Erythroblast (primary cell): Measurements from ENCODE around the gene CAMK1G.
A peak's percentile ranks its signal among the peaks of the same experiment; 100 is the strongest.

ENCODE experiments used
- DNase-seq, 2 experiments: peaks; one replicate each; lab custom pipeline; 2025; lab: John Stamatoyannopoulos, UW
- GATA1 ChIP-seq: IDR thresholded peaks from 2 replicates; pipeline ENCODE4 v1.6.1; 2011; ENCODE audit warnings: low read depth, mild to moderate bottlenecking, control low read depth, low read length, moderate library complexity
- POLR2A ChIP-seq: IDR thresholded peaks from 2 replicates; pipeline ENCODE4 v1.6.1; 2011; ENCODE audit warnings: mild to moderate bottlenecking, low read length

The CAMK1G gene

GRCh38 chr1:209634005-209634737 lies 50.7 kb downstream of the CAMK1G start:
- no peak for TF ChIP-seq GATA1
- no peak for DNase-seq

GRCh38 chr1:209635850-209636249 lies 52.3 kb downstream of the CAMK1G start:
- DNase-seq: no peak
- no peak for TF ChIP-seq GATA1
- no peak for TF ChIP-seq POLR2A

- no peak for TF ChIP-seq GATA1
- TF ChIP-seq POLR2A: no peak
- no peak for DNase-seq
These were observed 58.3 kb downstream of the CAMK1G start for GRCh38 chr1:209641832-209642172.

- no peak for TF ChIP-seq GATA1
- no peak for TF ChIP-seq POLR2A
- DNase-seq: peak; percentile 13 to 46
These were observed 59.3 kb downstream of the CAMK1G start for GRCh38 chr1:209642816-209643215.

- TF ChIP-seq GATA1 (no peak), POLR2A (no peak)
- peak in 1 of 2 experiments; percentile 26 for DNase-seq
These were observed 59.9 kb downstream of the CAMK1G start for GRCh38 chr1:209643285-209644020.

GRCh38 chr1:209645574-209646452 lies 62.3 kb downstream of the CAMK1G start:
- DNase-seq: peak; percentile 90 to 93
- TF ChIP-seq POLR2A (no peak), GATA1 (no peak)

GRCh38 chr1:209646558-209646957 lies 63.0 kb downstream of the CAMK1G start:
- TF ChIP-seq POLR2A (no peak), GATA1 (no peak)
- peak; percentile 45 to 58 for DNase-seq

GRCh38 chr1:209647156-209647555 lies 63.6 kb downstream of the CAMK1G start:
- DNase-seq: peak; percentile 53 to 71
- no peak for TF ChIP-seq GATA1
- TF ChIP-seq POLR2A: no peak

- no peak for DNase-seq
- TF ChIP-seq POLR2A (no peak), GATA1 (no peak)
These were observed 64.8 kb downstream of the CAMK1G start for GRCh38 chr1:209648346-209648745.

GRCh38 chr1:209648931-209649776 lies 65.6 kb downstream of the CAMK1G start:
- DNase-seq: peak; percentile 85 to 89
- no peak for TF ChIP-seq GATA1
- TF ChIP-seq POLR2A: peak; percentile 25

GRCh38 chr1:209650454-209650853 lies 66.9 kb downstream of the CAMK1G start:
- DNase-seq: peak in 1 of 2 experiments; percentile 27
- TF ChIP-seq GATA1: no peak
- no peak for TF ChIP-seq POLR2A

- DNase-seq: peak; percentile 82 to 88
- TF ChIP-seq GATA1 (no peak), POLR2A (no peak)
These were observed 67.6 kb downstream of the CAMK1G start for GRCh38 chr1:209651138-209651587.
